Testis (tissue), 3 donors: Measurements from ENCODE around the gene ZNF764. TPM values are rescaled to one million over a fixed set of nuclear protein-coding genes. Genes with fewer than 3 reads are reported as not detected.

Experiments
- DNase-seq: peaks from one replicate; pipeline ENCODE4 v3.0.0-alpha.2; 2019
- H3K27ac ChIP-seq, 2 donors: fragments of 200-600 bp; sonication (generic); one replicate each; pipeline ENCODE4 v1.5.1; 2019
- H3K27me3 ChIP-seq: fragments of 200-600 bp; sonication (generic); one replicate; pipeline ENCODE4 v1.5.1; 2019
- H3K36me3 ChIP-seq: fragments of 200-600 bp; sonication (generic); one replicate; pipeline ENCODE4 v1.5.1; 2017; ENCODE audit warnings: low read depth; ENCODE audit errors: missing control alignments
- H3K4me1 ChIP-seq: fragments of 200-600 bp; sonication (generic); one replicate; pipeline ENCODE4 v1.5.1; 2019
- H3K4me3 ChIP-seq, 2 donors: fragments of 200-600 bp; sonication (generic); one replicate each; pipeline ENCODE4 v1.5.1; 2017 to 2019
- H3K9me3 ChIP-seq: fragments of 200-600 bp; sonication (generic); one replicate; pipeline ENCODE4 v1.5.1; 2017
- CTCF ChIP-seq, 3 experiments: fragments of 450-650 bp in 2 of 3; fragments of 200-600 bp in 1 of 3; sonication (generic) in 1 of 3; IDR thresholded peaks; one replicate each; pipeline ENCODE4 v1.5.1; 2016 to 2019; ENCODE audit warnings: antibody characterized with exemption in 3 of 3, mild to moderate bottlenecking in 2 of 3, moderate library complexity in 1 of 3
- POLR2A ChIP-seq: fragments of 450-650 bp; IDR thresholded peaks from one replicate; pipeline ENCODE4 v1.6.1; 2017; ENCODE audit warnings: antibody characterized with exemption, mild to moderate bottlenecking, moderate library complexity
- WGBS, 2 donors: methylation state at CpG; one replicate each; pipeline ENCODE4 v1.1.5; 2018; 5-methylcytosine and 5-hydroxymethylcytosine counted together
- intact Hi-C: fragments of 100-400 bp; cut with DNase I; formaldehyde crosslinking; loops from one replicate; pipeline ENCODE4 v1.15.1; 2023; ENCODE audit warnings: low total_unique reads
- polyA plus RNA-seq: library from polyadenylated mRNA; stranded (reverse); fragments of 350-450 nt; fragmentation: Illumina TruSeq; extraction: RNeasy Lipid Tissue Mini Kit (QIAGEN cat#74804); gene quantifications from one replicate; pipeline ENCODE4 v1.2.3, GENCODE V29; 2014; ENCODE audit warnings: low read depth, low replicate concordance; ENCODE audit not compliant: insufficient read depth
- total RNA-seq, 2 donors: library from RNA; depleted of rRNA; stranded (reverse); fragments of >200 nt; gene quantifications; one replicate each; pipeline ENCODE4 v1.2.3, GENCODE V29; 2016

The ZNF764 gene
- total and polyA plus RNA-seq, 3 donors from 2014 or later, result 11.3 to 23.2 (median 21.9) TPM

- H3K4me1 ChIP-seq, result peaks cover 8% of the 10 kb centered on the region
- no peaks in the 10 kb centered on the region for H3K36me3 ChIP-seq
- no peak overlapping the region for H3K4me3 ChIP-seq
- no peaks in the 10 kb centered on the region for H3K9me3 ChIP-seq
- intact Hi-C loops, result no loop called here
- DNase-seq, result no peak
- TF ChIP-seq POLR2A (no peak), CTCF (IDR thresholded peaks at IDR 0.05) (no peak)
- WGBS, 2 donors, result 48 to 50% methylated on average over 11 of the region's 11 CpGs
- H3K27me3 ChIP-seq, result no peaks in the 10 kb centered on the region
- H3K27ac ChIP-seq, result no peak overlapping the region
Measured at GRCh38 chr16:30533146-30533522, 25.0 kb downstream of the ZNF764 start.

- intact Hi-C loops, result no loop called here
- Histone ChIP-seq H3K4me1 (peaks cover 13% of the 10 kb centered on the region), H3K4me3 (no peak overlapping the region), H3K27me3 (no peaks in the 10 kb centered on the region), H3K27ac (no peak overlapping the region), H3K9me3 (no peaks in the 10 kb centered on the region), H3K36me3 (no peaks in the 10 kb centered on the region)
- WGBS, 2 donors, result 63 to 80% methylated on average over 27 to 54 of the region's 57 CpGs
- TF ChIP-seq CTCF (IDR thresholded peaks at IDR 0.05) (no peak), POLR2A (no peak)
- no peak for DNase-seq
Measured at GRCh38 chr16:30532285-30533145, 25.7 kb downstream of the ZNF764 start.

- Histone ChIP-seq H3K27me3 (no peaks in the 10 kb centered on the region), H3K36me3 (no peaks in the 10 kb centered on the region), H3K27ac (no peak overlapping the region), H3K4me1 (peaks cover 15% of the 10 kb centered on the region), H3K4me3 (no peak overlapping the region), H3K9me3 (no peaks in the 10 kb centered on the region)
- 78 to 87% methylated on average over 9 to 13 of the region's 13 CpGs for WGBS, 2 donors
- intact Hi-C loops, result no loop called here
- TF ChIP-seq CTCF (IDR thresholded peaks at IDR 0.05), result no peak
- no peak for TF ChIP-seq POLR2A
- DNase-seq, result no peak
Measured at GRCh38 chr16:30530163-30531037, 27.8 kb downstream of the ZNF764 start.

- Histone ChIP-seq H3K9me3 (no peaks in the 10 kb centered on the region), H3K4me3 (no peak overlapping the region), H3K36me3 (no peaks in the 10 kb centered on the region), H3K4me1 (peaks cover 19% of the 10 kb centered on the region), H3K27ac (no peak overlapping the region), H3K27me3 (no peaks in the 10 kb centered on the region)
- TF ChIP-seq POLR2A (no peak), CTCF (IDR thresholded peaks at IDR 0.05) (no peak)
- DNase-seq, result no peak
- intact Hi-C loops, result no loop called here
- 67 to 78% methylated on average over 2 to 4 of the region's 4 CpGs for WGBS, 2 donors
Measured at GRCh38 chr16:30528799-30529457, 29.2 kb downstream of the ZNF764 start.
